Fibroblast of mammary gland (primary cell): ENCODE results near the gene SPECC1.
"Not testable (repeated sequence)": the region's sequence is repeated elsewhere in the genome, so short reads cannot be mapped to it uniquely, and the experiment has no call there.

ENCODE experiments used
- DNase-seq: peaks from one replicate; pipeline ENCODE4 v3.0.0-alpha.2; 2010; ENCODE audit warnings: low read depth
- H3K4me3 ChIP-seq: 2 replicates; pipeline ENCODE4 v1.5.1; 2011; ENCODE audit warnings: low read depth, mild to moderate bottlenecking, low read length, moderate library complexity; ENCODE audit not compliant: control insufficient read depth
- CTCF ChIP-seq: conservative IDR thresholded peaks from 2 replicates; pipeline ENCODE4 v1.5.1; 2011; ENCODE audit warnings: low read depth, low read length, inconsistent platforms; ENCODE audit not compliant: control insufficient read depth, insufficient read depth

The SPECC1 gene

GRCh38 chr17:20010936-20011335 lies 1.8 kb downstream of the SPECC1 start:
- TF ChIP-seq CTCF: no peak
- no peak overlapping the region for H3K4me3 ChIP-seq
- DNase-seq: no peak

- no peak for TF ChIP-seq CTCF
- no peak for DNase-seq
- no peak overlapping the region for H3K4me3 ChIP-seq
These were observed 2.9 kb downstream of the SPECC1 start for GRCh38 chr17:20012017-20012536.

GRCh38 chr17:20016475-20016992 lies 7.4 kb downstream of the SPECC1 start:
- not testable (repeated sequence) for DNase-seq, H3K4me3 ChIP-seq

- peak; percentile 66 for DNase-seq
- H3K4me3 ChIP-seq: no peak overlapping the region
- TF ChIP-seq CTCF: no peak
These were observed 13.5 kb downstream of the SPECC1 start for GRCh38 chr17:20022701-20023100.

GRCh38 chr17:20026960-20027359 lies 17.8 kb downstream of the SPECC1 start:
- peak; percentile 44 for DNase-seq
- TF ChIP-seq CTCF: no peak
- no peak overlapping the region for H3K4me3 ChIP-seq

GRCh38 chr17:20028443-20028842 lies 19.3 kb downstream of the SPECC1 start:
- TF ChIP-seq CTCF: no peak
- peak; percentile 87 for DNase-seq
- no peak overlapping the region for H3K4me3 ChIP-seq

GRCh38 chr17:20032636-20033035 lies 23.5 kb downstream of the SPECC1 start:
- H3K4me3 ChIP-seq: no peak overlapping the region
- no peak for TF ChIP-seq CTCF
- DNase-seq: no peak
